HCT116 (cell line): ENCODE data around the gene PRCD. TPM values are rescaled to one million over a fixed set of nuclear protein-coding genes. Genes with fewer than 3 reads are reported as not detected.

Experiments used
- ATAC-seq: fragments of 200-7000 bp; cut with Tn5 transposase; 2 replicates; pipeline ENCODE4 v1.9.1; 2020; ENCODE audit warnings: mild to moderate bottlenecking, moderate library complexity
- BruUV-seq: library from RNA; stranded (reverse); fragments of 400-500 nt; replicated peaks from 2 replicates; lab custom pipeline; 2021; lab: Mats Ljungman, UMichigan
- CTCF ChIA-PET: fragments of 300-600 bp; sonication (Branson Sonifier 250); formaldehyde crosslinking; loops from one replicate; lab custom pipeline; 2021; ENCODE audit warnings: antibody characterized with exemption; lab: Charles Lee
- POLR2A ChIA-PET: fragments of 300-600, 350-600 bp; sonication (Branson Sonifier 250); formaldehyde crosslinking; loops from one replicate; lab custom pipeline; 2021; ENCODE audit warnings: antibody characterized with exemption; lab: Charles Lee
- RAD21 ChIA-PET, 2 experiments: fragments of 300-600 bp; sonication (Branson Sonifier 250); formaldehyde crosslinking; loops; one replicate each; lab custom pipeline; 2023; ENCODE audit warnings: low total read pairs in 2 of 2; ENCODE audit not compliant: uncharacterized antibody in 2 of 2, unreplicated experiment in 2 of 2, low non-redundant PET in 1 of 2; lab: Charles Lee
- DNase-seq: peaks from one replicate; pipeline ENCODE4 v3.0.0-alpha.2; 2010; ENCODE audit warnings: low read depth, low spot score
- H2AFZ ChIP-seq: fragments of 200-600 bp; shearing (Covaris generic), sonication (generic); 2 replicates; pipeline ENCODE4 v1.6.1; 2017; ENCODE audit warnings: low read depth, mixed run types, mixed read lengths, antibody characterized with exemption, low read length; ENCODE audit not compliant: poor library complexity, severe bottlenecking
- H3K27ac ChIP-seq: 2 replicates; pipeline ENCODE4 v1.5.1; 2012; ENCODE audit warnings: low read depth, low read length
- H3K27me3 ChIP-seq: fragments of 200-600 bp; sonication (generic); 2 replicates; pipeline ENCODE4 v1.6.1; 2016; ENCODE audit warnings: mixed run types, low read length, mixed read lengths; ENCODE audit not compliant: insufficient read depth
- H3K36me3 ChIP-seq, 2 experiments: fragments of 200-500 bp in 1 of 2; fragments of 200-600 bp in 1 of 2; sonication (Bioruptor generic) in 1 of 2; sonication (generic) in 1 of 2; 2 replicates each; pipeline versions ENCODE4 v1.5.1 to v1.6.1; 2014 to 2016; ENCODE audit warnings: low read length in 2 of 2, inconsistent platforms in 1 of 2, mixed read lengths in 1 of 2, mixed run types in 1 of 2; ENCODE audit not compliant: insufficient read depth in 2 of 2, control insufficient read depth in 1 of 2
- H3K4me1 ChIP-seq, 2 experiments: fragments of 200-600 bp in 1 of 2; sonication (generic) in 1 of 2; 2 replicates each; pipeline versions ENCODE4 v1.5.1 to v1.6.1; 2012 to 2017; ENCODE audit warnings: low read length in 2 of 2, inconsistent platforms in 1 of 2, mild to moderate bottlenecking in 1 of 2, mixed read lengths in 1 of 2, mixed run types in 1 of 2, moderate library complexity in 1 of 2; ENCODE audit not compliant: insufficient read depth in 2 of 2, control insufficient read depth in 1 of 2
- H3K4me2 ChIP-seq: fragments of 200-600 bp; sonication (generic); 2 replicates; pipeline ENCODE4 v1.6.1; 2017; ENCODE audit warnings: mixed run types, low read length, mixed read lengths
- H3K4me3 ChIP-seq, 2 experiments: fragments of 200-600 bp in 1 of 2; sonication (generic) in 1 of 2; replicated peaks in 1 of 2; 2 replicates each; pipeline ENCODE4 v1.5.1; 2011 to 2016; ENCODE audit warnings: low read length in 2 of 2, control low read depth in 1 of 2, low read depth in 1 of 2, mild to moderate bottlenecking in 1 of 2, mixed read lengths in 1 of 2, mixed run types in 1 of 2
- H3K79me2 ChIP-seq: fragments of 200-600 bp; sonication (generic); 2 replicates; pipeline ENCODE4 v1.6.1; 2017; ENCODE audit warnings: mild to moderate bottlenecking, mixed run types, low read length, moderate library complexity, mixed read lengths; ENCODE audit not compliant: insufficient read depth
- H3K9ac ChIP-seq: fragments of 200-600 bp; sonication (generic); 2 replicates; pipeline ENCODE4 v1.6.1; 2016; ENCODE audit warnings: low read length, mixed read lengths
- H3K9me2 ChIP-seq: fragments of 200-600 bp; sonication (generic), shearing (Covaris generic); 2 replicates; pipeline ENCODE4 v1.6.1; 2017; ENCODE audit warnings: mixed run types, mild to moderate bottlenecking, moderate library complexity; ENCODE audit not compliant: insufficient read depth
- H3K9me3 ChIP-seq, 2 experiments: fragments of 200-500 bp in 1 of 2; fragments of 200-600 bp in 1 of 2; sonication (Bioruptor generic) in 1 of 2; sonication (generic) in 1 of 2; 2 replicates each; pipeline ENCODE4 v1.6.1; 2014 to 2017; ENCODE audit warnings: low read length in 2 of 2, mixed read lengths in 2 of 2, inconsistent platforms in 1 of 2, low read depth in 1 of 2, mild to moderate bottlenecking in 1 of 2, mixed run types in 1 of 2, moderate library complexity in 1 of 2; ENCODE audit not compliant: control insufficient read depth in 1 of 2, insufficient read depth in 1 of 2
- H4K20me1 ChIP-seq: fragments of 200-600 bp; sonication (generic), shearing (Covaris generic); 2 replicates; pipeline ENCODE4 v1.6.1; 2017; ENCODE audit warnings: mixed run types, mild to moderate bottlenecking, moderate library complexity; ENCODE audit not compliant: insufficient read depth
- ATF3 ChIP-seq: IDR thresholded peaks from 2 replicates; pipeline ENCODE4 v1.6.1; 2012
- CBX3 ChIP-seq: IDR thresholded peaks from 2 replicates; pipeline ENCODE4 v1.6.1; 2012; ENCODE audit warnings: low read depth
- EZH2phosphoT487 ChIP-seq: fragments of 200-600 bp; IDR thresholded peaks from 2 replicates; pipeline ENCODE4 v1.6.1; 2018; ENCODE audit warnings: antibody characterized with exemption, borderline replicate concordance
- MAX ChIP-seq: IDR thresholded peaks from 2 replicates; pipeline ENCODE4 v1.6.1; 2012
- POLR2A ChIP-seq: IDR thresholded peaks from 2 replicates; pipeline ENCODE4 v1.7.0; 2011; ENCODE audit warnings: borderline replicate concordance; ENCODE audit not compliant: insufficient read depth, insufficient read length; ENCODE audit errors: extremely low read depth
- POLR2AphosphoS5 ChIP-seq: IDR thresholded peaks from 2 replicates; pipeline ENCODE4 v1.6.1; 2011; ENCODE audit warnings: mild to moderate bottlenecking, low read depth, low read length, moderate library complexity
- REST ChIP-seq: IDR thresholded peaks from 2 replicates; pipeline ENCODE4 v1.6.1; 2012; ENCODE audit warnings: low read depth
- SP1 ChIP-seq: IDR thresholded peaks from 2 replicates; pipeline ENCODE4 v1.6.1; 2012; ENCODE audit warnings: low read depth
- SRF ChIP-seq: IDR thresholded peaks from 2 replicates; pipeline ENCODE4 v1.6.1; 2012; ENCODE audit warnings: low read depth
- YY1 ChIP-seq: IDR thresholded peaks from 2 replicates; pipeline ENCODE4 v1.6.1; 2011; ENCODE audit warnings: low read length, low read depth, moderate library complexity, mild to moderate bottlenecking; ENCODE audit not compliant: insufficient replicate concordance; ENCODE audit errors: extremely low read depth
- ZFX ChIP-seq: fragments of 450-650 bp; IDR thresholded peaks from 2 replicates; pipeline ENCODE4 v1.6.1; 2017
- intact Hi-C: fragments of 100-400 bp; cut with micrococcal nuclease; formaldehyde crosslinking; loops from 2 replicates; pipeline ENCODE4 v1.10.0; 2022
- total RNA-seq: library from RNA; stranded (reverse); gene quantifications from one replicate; pipeline ENCODE4 v1.2.1, GENCODE V29; 2021; ENCODE audit not compliant: unreplicated experiment

PRCD gene
- total RNA-seq, 1 experiment from 2014 or later = not detected

GRCh38 chr17:76538941-76539570 lies 788 bp upstream of the PRCD start:
- ChIA-PET CTCF (interaction anchor here (2.0 to 2.7 kb wide), 3 partner anchors 16 to 85 kb away, joined by 11 to 18 read pairs (median 14); no protein-coding TSS in a partner anchor), POLR2A (no interaction called here), RAD21 (no interaction called here)
- no peaks in the 10 kb centered on the region for H3K9me2 ChIP-seq
- no peak for ATAC-seq
- H3K9ac ChIP-seq = no peak overlapping the region
- no peaks in the 10 kb centered on the region for H3K36me3 ChIP-seq
- H3K27ac ChIP-seq = no peak overlapping the region
- H4K20me1 ChIP-seq = no peaks in the 10 kb centered on the region
- H3K4me3 ChIP-seq = no peak overlapping the region
- no peak for DNase-seq
- H3K79me2 ChIP-seq = no peaks in the 10 kb centered on the region
- no peaks in the 10 kb centered on the region for H3K9me3 ChIP-seq
- TF ChIP-seq CBX3 = no peak
- no peak for TF ChIP-seq YY1
- no peak for TF ChIP-seq ATF3
- TF ChIP-seq EZH2phosphoT487 = no peak
- intact Hi-C loops = no loop called here
- BruUV-seq = no TSS peak
- no peak overlapping the region for H3K4me2 ChIP-seq
- H3K4me1 ChIP-seq = peaks cover 8 to 16% of the 10 kb centered on the region in 2 experiments
- no peak overlapping the region for H2AFZ ChIP-seq
- H3K27me3 ChIP-seq = no peaks in the 10 kb centered on the region

GRCh38 chr17:76540381-76541300 lies 797 bp downstream of the PRCD start:
- Histone ChIP-seq H2AFZ (no peak overlapping the region), H4K20me1 (no peaks in the 10 kb centered on the region), H3K4me2 (peak overlapping the region; percentile 86), H3K9ac (peak overlapping the region; percentile 67), H3K27me3 (no peaks in the 10 kb centered on the region), H3K9me2 (no peaks in the 10 kb centered on the region), H3K79me2 (no peaks in the 10 kb centered on the region), H3K9me3 (no peaks in the 10 kb centered on the region), H3K4me3 (peak overlapping the region; percentile 51 to 57), H3K4me1 (peaks cover 8 to 16% of the 10 kb centered on the region in 2 experiments), H3K36me3 (no peaks in the 10 kb centered on the region), H3K27ac (peak overlapping the region; percentile 61)
- POLR2A ChIA-PET = interaction anchor here (0.6 to 1.7 kb wide), 8 partner anchors 11 to 600 kb away, joined by 3 to 8 read pairs (median 3); partner anchors contain the start of genes CDK3 and FBF1
- CTCF ChIA-PET = interaction anchor here (1.3 to 2.7 kb wide), 8 partner anchors 12 to 173 kb away, joined by 3 to 18 read pairs (median 8); no protein-coding TSS in a partner anchor
- TSS peak; percentile 93 for BruUV-seq
- peak; percentile 99 for ATAC-seq
- intact Hi-C loops = no loop called here
- DNase-seq = peak; percentile 93
- RAD21 ChIA-PET = interaction anchor here in 1 of 2 experiments (1.3 kb wide), 1 partner anchor 12 kb away, joined by 4 read pairs; no protein-coding TSS in a partner anchor
- TF ChIP-seq SRF = no peak
- no peak for TF ChIP-seq REST
- TF ChIP-seq SP1 = peak; percentile 95
- TF ChIP-seq ZFX = no peak; the same call in 1 of the 2 replicates
- TF ChIP-seq MAX = peak; percentile 86
- peak; percentile 88 for TF ChIP-seq POLR2AphosphoS5
- peak; percentile 34 for TF ChIP-seq POLR2A
